H1 (cell line): ENCODE results near the gene TMA7.

Experiments
- CEBPB ChIP-seq: IDR thresholded peaks from 2 replicates; pipeline ENCODE4 v1.6.1; 2012; ENCODE audit warnings: low read depth, low read length
- CREB1 ChIP-seq: IDR thresholded peaks from 2 replicates; pipeline ENCODE4 v1.6.1; 2012; ENCODE audit warnings: inconsistent platforms
- RBBP5 ChIP-seq: IDR thresholded peaks from 2 replicates; pipeline ENCODE4 v1.7.1; 2012; ENCODE audit warnings: low read depth, mild to moderate bottlenecking, inconsistent platforms, low read length, moderate library complexity, borderline replicate concordance
- SP1 ChIP-seq: IDR thresholded peaks from 2 replicates; pipeline ENCODE4 v1.6.1; 2011; ENCODE audit warnings: low read depth, low read length
- TCF12 ChIP-seq: IDR thresholded peaks from 2 replicates; pipeline ENCODE4 v1.6.1; 2011; ENCODE audit warnings: low read depth, mild to moderate bottlenecking, low read length
- TF ChIP-seq, protein P1 (sequence below): IDR thresholded peaks from 2 replicates; pipeline ENCODE4 v1.6.1; 2012; ENCODE audit warnings: low read length, inconsistent platforms

- TF ChIP-seq RBBP5 (no peak), CREB1 (no peak), TCF12 (no peak), SP1 (no peak), CEBPB (no peak)
- TF ChIP-seq, protein P1, sequence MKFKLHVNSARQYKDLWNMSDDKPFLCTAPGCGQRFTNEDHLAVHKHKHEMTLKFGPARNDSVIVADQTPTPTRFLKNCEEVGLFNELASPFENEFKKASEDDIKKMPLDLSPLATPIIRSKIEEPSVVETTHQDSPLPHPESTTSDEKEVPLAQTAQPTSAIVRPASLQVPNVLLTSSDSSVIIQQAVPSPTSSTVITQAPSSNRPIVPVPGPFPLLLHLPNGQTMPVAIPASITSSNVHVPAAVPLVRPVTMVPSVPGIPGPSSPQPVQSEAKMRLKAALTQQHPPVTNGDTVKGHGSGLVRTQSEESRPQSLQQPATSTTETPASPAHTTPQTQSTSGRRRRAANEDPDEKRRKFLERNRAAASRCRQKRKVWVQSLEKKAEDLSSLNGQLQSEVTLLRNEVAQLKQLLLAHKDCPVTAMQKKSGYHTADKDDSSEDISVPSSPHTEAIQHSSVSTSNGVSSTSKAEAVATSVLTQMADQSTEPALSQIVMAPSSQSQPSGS, result no peak
These were observed 17.4 kb upstream of the TMA7 start for GRCh38 chr3:48422681-48423080.
